ENCODE measurements around the gene CCDC90B. TPM values are rescaled to one million over a fixed set of nuclear protein-coding genes. Genes with fewer than 3 reads are reported as not detected.

CCDC90B gene
- total and polyA plus RNA-seq, 2 of the 13 experiments (the other 11 are each of a cell fraction or from before 2014, with no cell fraction given): 17.1 to 46.1 TPM

DNA sequence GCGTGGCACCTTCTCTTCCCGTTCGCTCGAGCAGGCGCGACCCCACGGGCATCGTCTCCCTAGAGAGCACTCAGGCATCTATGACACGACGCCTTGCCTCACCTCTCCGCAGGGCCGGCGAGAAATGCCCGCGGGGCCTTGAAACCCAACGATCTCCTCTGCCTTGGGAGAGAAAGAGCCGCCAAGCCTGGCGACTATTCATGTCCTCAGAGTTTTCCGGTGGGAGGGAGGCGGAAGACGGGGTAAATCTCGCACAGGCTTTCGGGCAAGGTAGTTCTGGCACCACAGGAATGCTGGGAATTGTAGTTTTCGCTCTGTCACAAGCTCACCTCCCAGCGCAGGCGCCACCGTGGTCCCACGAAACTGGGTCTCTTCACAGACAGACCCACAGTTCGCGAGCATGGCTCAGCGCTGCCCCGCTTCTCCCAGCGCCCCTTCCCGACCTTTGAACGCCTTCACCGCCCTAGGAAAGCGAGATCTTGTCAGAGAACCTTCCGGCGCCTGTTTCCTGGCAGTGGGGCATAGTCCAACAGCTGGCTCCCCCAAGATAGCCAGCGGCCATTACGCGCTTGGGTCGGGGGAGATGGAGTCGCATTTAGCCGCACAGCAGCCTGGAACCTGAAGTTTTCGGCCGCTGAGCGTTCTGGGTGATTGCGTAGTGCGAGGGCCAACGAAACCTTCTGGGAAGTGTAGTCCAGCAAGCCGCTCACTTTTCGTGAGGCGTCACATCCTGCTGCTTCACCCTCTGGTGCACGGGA, at the start of gene CCDC90B (continued):
- TF ChIP-seq BCL3 (CRISPR knock-in tag; IDR thresholded peaks at IDR 0.05): peak; percentile 71; the same call in 1 of the 2 replicates
- peak; percentile 61; the same call in 1 of the 3 replicates for TF ChIP-seq MXI1 (IDR thresholded peaks at IDR 0.05; ENCODE audit: borderline replicate concordance, low read depth, low read length)
- TF ChIP-seq ZSCAN21 (CRISPR knock-in tag; IDR thresholded peaks at IDR 0.05; ENCODE audit: borderline replicate concordance): no peak; the same call in 1 of the 2 replicates
- no peak for TF ChIP-seq ZNF629 (CRISPR knock-in tag; conservative IDR thresholded peaks at IDR 0.05)
- no peak for TF ChIP-seq ZNF562 (CRISPR knock-in tag; IDR thresholded peaks at IDR 0.05; ENCODE audit: borderline replicate concordance)
- no peak for TF ChIP-seq MTF2 (CRISPR knock-in tag; IDR thresholded peaks at IDR 0.05; ENCODE audit: borderline replicate concordance)
- peak; percentile 94; the same call in 1 of the 2 replicates for TF ChIP-seq KLF12 (CRISPR knock-in tag; IDR thresholded peaks at IDR 0.05; ENCODE audit: borderline replicate concordance)
- peak; percentile 82; the same call in 1 of the 2 replicates for TF ChIP-seq REPIN1 (CRISPR knock-in tag; IDR thresholded peaks at IDR 0.05; ENCODE audit: borderline replicate concordance, low read depth)
- no peak for TF ChIP-seq SYNCRIP (IDR thresholded peaks at IDR 0.05; ENCODE audit: insufficient read depth, low read depth, low read length)
- TF ChIP-seq KAT7 (CRISPR knock-in tag; IDR thresholded peaks at IDR 0.05; ENCODE audit: borderline replicate concordance): no peak
- TF ChIP-seq, protein P1, sequence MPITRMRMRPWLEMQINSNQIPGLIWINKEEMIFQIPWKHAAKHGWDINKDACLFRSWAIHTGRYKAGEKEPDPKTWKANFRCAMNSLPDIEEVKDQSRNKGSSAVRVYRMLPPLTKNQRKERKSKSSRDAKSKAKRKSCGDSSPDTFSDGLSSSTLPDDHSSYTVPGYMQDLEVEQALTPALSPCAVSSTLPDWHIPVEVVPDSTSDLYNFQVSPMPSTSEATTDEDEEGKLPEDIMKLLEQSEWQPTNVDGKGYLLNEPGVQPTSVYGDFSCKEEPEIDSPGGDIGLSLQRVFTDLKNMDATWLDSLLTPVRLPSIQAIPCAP (CRISPR knock-in tag; IDR thresholded peaks at IDR 0.05; ENCODE audit: low read depth): no peak
- no peak for TF ChIP-seq ZNF713 (CRISPR knock-in tag; IDR thresholded peaks at IDR 0.05)
- TF ChIP-seq ATAD3A (CRISPR knock-in tag; IDR thresholded peaks at IDR 0.05): no peak
- TF ChIP-seq TARDBP (CRISPR knock-in tag; IDR thresholded peaks at IDR 0.05): peak; percentile 52
- no peak for TF ChIP-seq MTF1 (CRISPR knock-in tag; IDR thresholded peaks at IDR 0.05)
- TF ChIP-seq ZNF703 (CRISPR knock-in tag; IDR thresholded peaks at IDR 0.05; ENCODE audit: borderline replicate concordance): peak; percentile 62; the same call in 1 of the 2 replicates
- TF ChIP-seq MAZ (IDR thresholded peaks at IDR 0.05; ENCODE audit: borderline replicate concordance, low read depth, low read length): peak; percentile 66; the same call in 1 of the 2 replicates
- TF ChIP-seq MAZ (CRISPR knock-in tag; IDR thresholded peaks at IDR 0.05; ENCODE audit: low read depth): peak; percentile 70
- no peak for TF ChIP-seq TAF15 (IDR thresholded peaks at IDR 0.05; ENCODE audit: low read depth, low read length, poor library complexity, severe bottlenecking)
- TF ChIP-seq XBP1 (CRISPR knock-in tag; IDR thresholded peaks at IDR 0.05): peak; percentile 47; the same call in 1 of the 2 replicates
- TF ChIP-seq GFI1 (CRISPR knock-in tag; IDR thresholded peaks at IDR 0.05; ENCODE audit: borderline replicate concordance): peak; percentile 67; the same call in 1 of the 2 replicates
- no peak for TF ChIP-seq HMGA1 (CRISPR knock-in tag; conservative IDR thresholded peaks at IDR 0.05)
- TF ChIP-seq, protein P2, sequence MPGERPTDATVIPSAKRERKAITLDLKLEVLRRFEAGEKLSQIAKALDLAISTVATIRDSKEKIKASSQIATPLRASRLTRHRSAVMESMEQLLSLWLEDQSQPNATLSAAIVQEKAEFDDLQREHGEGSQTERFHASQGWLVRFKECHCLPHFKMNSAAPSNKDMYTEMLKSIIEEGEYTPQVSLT (CRISPR knock-in tag; IDR thresholded peaks at IDR 0.05; ENCODE audit: borderline replicate concordance, low read depth): no peak
- TF ChIP-seq ZNF432 (CRISPR knock-in tag; IDR thresholded peaks at IDR 0.05; ENCODE audit: borderline replicate concordance): no peak
- no peak for TF ChIP-seq ZNF674 (CRISPR knock-in tag; IDR thresholded peaks at IDR 0.05; ENCODE audit: low read depth)
- no peak; the same call in 1 of the 2 replicates for TF ChIP-seq NFIC (IDR thresholded peaks at IDR 0.05; ENCODE audit: low read length)
- no peak; the same call in 1 of the 2 replicates for TF ChIP-seq NFYC (CRISPR knock-in tag; IDR thresholded peaks at IDR 0.05)
- peak; percentile 38 for TF ChIP-seq TBL1XR1 (IDR thresholded peaks at IDR 0.05; ENCODE audit: borderline replicate concordance, low read length, partially characterized antibody)
- TF ChIP-seq SMARCE1 (IDR thresholded peaks at IDR 0.05; ENCODE audit: borderline replicate concordance): no peak

Measured in HepG2 (cell line).